Cardiac muscle cell (in vitro differentiated cells and primary cell): Measurements from ENCODE around the gene TCF7. TPM values are rescaled to one million over a fixed set of nuclear protein-coding genes. Genes with fewer than 3 reads are reported as not detected.

Source experiments
- DNase-seq, 2 donors: peaks; one replicate each; pipeline versions ENCODE4 v3.0.0 to v3.0.0-alpha.2; 2010 to 2017; ENCODE audit warnings: low read depth in 1 of 2, low spot score in 1 of 2
- H3K27ac ChIP-seq: fragments of 200-600 bp; sonication (generic); 2 replicates; pipeline ENCODE4 v1.5.1; 2016
- H3K27me3 ChIP-seq: fragments of 200-600 bp; sonication (generic); 2 replicates; pipeline ENCODE4 v1.6.0; 2016; ENCODE audit warnings: control low read depth
- H3K36me3 ChIP-seq: fragments of 200-600 bp; sonication (generic); 2 replicates; pipeline ENCODE4 v1.5.1; 2016; ENCODE audit warnings: control low read depth
- H3K4me1 ChIP-seq: fragments of 200-600 bp; sonication (generic); 2 replicates; pipeline ENCODE4 v1.8.1; 2017; ENCODE audit warnings: low read depth, mild to moderate bottlenecking, mixed run types
- H3K4me3 ChIP-seq: fragments of 200-600 bp; sonication (generic); 2 replicates; pipeline ENCODE4 v1.5.1; 2016; ENCODE audit warnings: mild to moderate bottlenecking
- H3K9me3 ChIP-seq: fragments of 200-600 bp; sonication (generic); 2 replicates; pipeline ENCODE4 v1.5.1; 2017; ENCODE audit warnings: low read depth, mild to moderate bottlenecking, control low read depth
- CTCF ChIP-seq: IDR thresholded peaks from 2 replicates; pipeline ENCODE4 v1.5.1; 2012; ENCODE audit warnings: low read depth, mild to moderate bottlenecking, low read length
- polyA plus RNA-seq: library from polyadenylated mRNA; unstranded; fragments of >200 nt; fragmentation: Nextera tagmentation; extraction: Ambion mirVana; gene quantifications from 2 replicates; pipeline ENCODE4 v1.2.1, GENCODE V29; 2016
- total RNA-seq: library from RNA; depleted of rRNA; stranded (reverse); fragments of >200 nt; gene quantifications from 2 replicates; pipeline ENCODE4 v1.2.3, GENCODE V29; 2016

TCF7 gene
- total and polyA plus RNA-seq, 2 experiments from 2014 or later, result 6.8 to 28.9 TPM

GRCh38 chr5:134127376-134127861, 12.9 kb downstream of the TCF7 start:
- TF ChIP-seq CTCF, result no peak
- peak in 1 of 2 donors; percentile 68 for DNase-seq

GRCh38 chr5:134127988-134128647, 13.6 kb downstream of the TCF7 start:
- TF ChIP-seq CTCF, result no peak
- Histone ChIP-seq H3K27ac (no peak overlapping the region), H3K4me3 (no peak overlapping the region), H3K36me3 (no peaks in the 10 kb centered on the region), H3K27me3 (no peaks in the 10 kb centered on the region), H3K4me1 (no peaks in the 10 kb centered on the region), H3K9me3 (no peaks in the 10 kb centered on the region)
- DNase-seq, result no peak

More at GRCh38 chr5:134127376-134127861, 12.9 kb downstream of the TCF7 start:
- Histone ChIP-seq H3K4me1 (no peaks in the 10 kb centered on the region), H3K36me3 (no peaks in the 10 kb centered on the region), H3K27me3 (no peaks in the 10 kb centered on the region), H3K27ac (no peak overlapping the region), H3K9me3 (no peaks in the 10 kb centered on the region), H3K4me3 (no peak overlapping the region)

- H3K36me3 ChIP-seq, result no peaks in the 10 kb centered on the region
- H3K4me1 ChIP-seq, result no peaks in the 10 kb centered on the region
- H3K9me3 ChIP-seq, result no peaks in the 10 kb centered on the region
- no peak for DNase-seq
- H3K4me3 ChIP-seq, result no peak overlapping the region
- TF ChIP-seq CTCF, result no peak
- H3K27ac ChIP-seq, result no peak overlapping the region
- H3K27me3 ChIP-seq, result no peaks in the 10 kb centered on the region
Measured at GRCh38 chr5:134128648-134128995, 14.1 kb downstream of the TCF7 start.

GRCh38 chr5:134129411-134130238, 15.1 kb downstream of the TCF7 start:
- no peaks in the 10 kb centered on the region for H3K36me3 ChIP-seq
- no peak for TF ChIP-seq CTCF
- no peaks in the 10 kb centered on the region for H3K27me3 ChIP-seq
- H3K9me3 ChIP-seq, result no peaks in the 10 kb centered on the region
- DNase-seq, result no peak
- no peak overlapping the region for H3K4me3 ChIP-seq
- no peaks in the 10 kb centered on the region for H3K4me1 ChIP-seq
- H3K27ac ChIP-seq, result no peak overlapping the region

GRCh38 chr5:134130239-134130945, 15.9 kb downstream of the TCF7 start:
- no peaks in the 10 kb centered on the region for H3K4me1 ChIP-seq
- H3K9me3 ChIP-seq, result no peaks in the 10 kb centered on the region
- TF ChIP-seq CTCF, result no peak
- H3K27ac ChIP-seq, result no peak overlapping the region
- no peak overlapping the region for H3K4me3 ChIP-seq
- H3K27me3 ChIP-seq, result no peaks in the 10 kb centered on the region
- no peaks in the 10 kb centered on the region for H3K36me3 ChIP-seq
- DNase-seq, result no peak
